ENCODE data around the gene GNA14. TPM values are rescaled to one million over a fixed set of nuclear protein-coding genes. Genes with fewer than 3 reads are reported as not detected.
"Not testable (repeated sequence)": the region's sequence is repeated elsewhere in the genome, so short reads cannot be mapped to it uniquely, and the experiment has no call there.

GNA14 gene
- total and polyA plus RNA-seq, 2 donors (not counting 3 experiments of a cell fraction or from before 2014, with no cell fraction given): 2.1 to 3.3 TPM

DNA sequence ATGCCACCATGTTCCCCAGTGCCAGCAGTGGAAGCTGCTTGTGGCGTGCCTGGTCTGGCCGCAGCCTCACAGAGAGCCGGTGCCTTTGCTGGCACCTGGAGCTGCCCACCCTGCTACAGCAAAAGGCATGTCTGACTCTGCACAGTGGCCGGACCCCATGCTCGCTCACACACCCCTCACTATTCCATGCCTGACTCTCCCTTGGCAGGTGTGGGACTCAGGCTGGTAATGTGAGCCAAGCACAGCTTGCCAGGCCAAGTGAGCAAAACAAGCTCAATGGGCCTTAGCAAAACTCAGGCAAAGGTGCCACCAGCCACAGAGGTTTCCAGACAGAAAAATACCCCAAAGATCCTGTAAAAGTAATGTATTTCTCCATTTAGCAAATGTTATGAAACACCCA is 15.5 kb downstream of the GNA14 start:
- Histone ChIP-seq H3K4me2 (ENCODE audit: insufficient read depth, low read length) (no peak overlapping the region), H3K27me3 (ENCODE audit: control insufficient read depth in 2 of 2, insufficient read depth in 2 of 2, low read length in 2 of 2) (no peaks in the 10 kb centered on the region), H3K9me1 (replicated peaks; ENCODE audit: control insufficient read depth, extremely low read depth, insufficient read depth, low read length) (no peaks in the 10 kb centered on the region), H3K79me2 (ENCODE audit: control insufficient read depth, insufficient read depth, low read length) (no peaks in the 10 kb centered on the region), H3K4me1 (ENCODE audit: control insufficient read depth, extremely low read depth, insufficient read depth, low read length) (no peaks in the 10 kb centered on the region), H3K9me3 (replicated peaks; ENCODE audit: control insufficient read depth, insufficient read depth, low read length) (no peaks in the 10 kb centered on the region), H4K20me1 (replicated peaks; ENCODE audit: control insufficient read depth, extremely low read depth, insufficient read depth, low read length) (no peaks in the 10 kb centered on the region), H3K4me3 (replicated peaks in 1 of 3; ENCODE audit: insufficient read depth in 1 of 3, low read depth in 1 of 3, low read length in 3 of 3) (no peak overlapping the region), H2AFZ (ENCODE audit: low read depth, low read length) (no peak overlapping the region), H3K27ac (ENCODE audit: insufficient read depth, low read depth, low read length) (no peak overlapping the region), H3K36me3 (ENCODE audit: control insufficient read depth in 2 of 2, extremely low read depth in 1 of 2, insufficient read depth in 2 of 2, low read length in 2 of 2) (no peaks in the 10 kb centered on the region), H3K9ac (replicated peaks; ENCODE audit: extremely low read depth, insufficient read depth, low read length) (no peak overlapping the region)
- TF ChIP-seq, protein P1, sequence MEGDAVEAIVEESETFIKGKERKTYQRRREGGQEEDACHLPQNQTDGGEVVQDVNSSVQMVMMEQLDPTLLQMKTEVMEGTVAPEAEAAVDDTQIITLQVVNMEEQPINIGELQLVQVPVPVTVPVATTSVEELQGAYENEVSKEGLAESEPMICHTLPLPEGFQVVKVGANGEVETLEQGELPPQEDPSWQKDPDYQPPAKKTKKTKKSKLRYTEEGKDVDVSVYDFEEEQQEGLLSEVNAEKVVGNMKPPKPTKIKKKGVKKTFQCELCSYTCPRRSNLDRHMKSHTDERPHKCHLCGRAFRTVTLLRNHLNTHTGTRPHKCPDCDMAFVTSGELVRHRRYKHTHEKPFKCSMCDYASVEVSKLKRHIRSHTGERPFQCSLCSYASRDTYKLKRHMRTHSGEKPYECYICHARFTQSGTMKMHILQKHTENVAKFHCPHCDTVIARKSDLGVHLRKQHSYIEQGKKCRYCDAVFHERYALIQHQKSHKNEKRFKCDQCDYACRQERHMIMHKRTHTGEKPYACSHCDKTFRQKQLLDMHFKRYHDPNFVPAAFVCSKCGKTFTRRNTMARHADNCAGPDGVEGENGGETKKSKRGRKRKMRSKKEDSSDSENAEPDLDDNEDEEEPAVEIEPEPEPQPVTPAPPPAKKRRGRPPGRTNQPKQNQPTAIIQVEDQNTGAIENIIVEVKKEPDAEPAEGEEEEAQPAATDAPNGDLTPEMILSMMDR (IDR thresholded peaks at IDR 0.05; ENCODE audit: extremely low read depth in 1 of 2, insufficient read depth in 1 of 2, low read depth in 1 of 2, low read length in 2 of 2): no peak
- TF ChIP-seq FOS (IDR thresholded peaks at IDR 0.05; ENCODE audit: borderline replicate concordance, insufficient read depth, low read length) (no peak), MYC (IDR thresholded peaks at IDR 0.05; ENCODE audit: low read depth, low read length) (no peak), JUN (IDR thresholded peaks at IDR 0.05; ENCODE audit: borderline replicate concordance, insufficient read depth, insufficient read length, low read depth) (no peak), POLR2A (IDR thresholded peaks at IDR 0.05; ENCODE audit: low read depth, low read length) (no peak), GATA2 (IDR thresholded peaks at IDR 0.05; ENCODE audit: insufficient read depth, insufficient read length, low read depth, low read length) (no peak), POLR2AphosphoS5 (IDR thresholded peaks at IDR 0.05; ENCODE audit: insufficient read depth, low read depth, low read length) (no peak), EZH2 (IDR thresholded peaks at IDR 0.05; ENCODE audit: borderline replicate concordance, low read depth, low read length, severe bottlenecking) (no peak)
- TF ChIP-seq, protein P2, sequence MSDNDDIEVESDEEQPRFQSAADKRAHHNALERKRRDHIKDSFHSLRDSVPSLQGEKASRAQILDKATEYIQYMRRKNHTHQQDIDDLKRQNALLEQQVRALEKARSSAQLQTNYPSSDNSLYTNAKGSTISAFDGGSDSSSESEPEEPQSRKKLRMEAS (IDR thresholded peaks at IDR 0.05; ENCODE audit: insufficient read depth, insufficient read length): no peak
- ChIA-PET CTCF (interaction anchor here (0.7 to 1.4 kb wide), 3 partner anchors 14 to 175 kb away, joined by 3 to 6 read pairs (median 3); no protein-coding TSS in a partner anchor), POLR2A (no interaction called here)
- intact Hi-C loops (cut with micrococcal nuclease): no loop called here
- BruUV-seq (replicated peaks): no TSS peak
- DNase-seq (ENCODE audit: low read depth, low spot score): no peak
- FAIRE-seq: no peak
- dilution Hi-C loops (cut with MboI; ENCODE audit: extremely low pct_ligation_motif_present, low sequenced_read_pairs): no loop called here

DNA sequence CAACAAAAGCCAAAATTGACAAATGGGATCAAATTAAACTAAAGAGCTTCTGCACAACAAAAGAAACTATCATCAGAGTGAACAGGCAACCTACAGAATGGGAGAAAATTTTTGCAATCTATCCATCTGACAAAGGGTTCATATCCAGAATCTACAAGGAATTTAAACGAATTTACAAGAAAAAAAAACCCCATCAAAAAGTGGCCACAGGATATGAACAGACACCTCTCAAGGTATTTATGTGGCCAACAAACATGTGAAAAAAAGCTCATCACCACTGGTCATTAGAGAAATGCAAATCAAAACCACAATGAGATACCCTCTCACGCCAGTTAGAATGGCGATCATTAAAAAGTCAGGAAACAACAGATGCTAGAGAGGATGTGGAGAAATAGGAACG is 19.3 kb downstream of the GNA14 start:
- H3K4me2 ChIP-seq (ENCODE audit: insufficient read depth, low read length); H3K9me3 ChIP-seq (replicated peaks; ENCODE audit: control insufficient read depth, insufficient read depth, low read length); CTCF ChIA-PET; BruUV-seq (replicated peaks); H3K4me1 ChIP-seq (ENCODE audit: control insufficient read depth, extremely low read depth, insufficient read depth, low read length); H3K9ac ChIP-seq (replicated peaks; ENCODE audit: extremely low read depth, insufficient read depth, low read length); H2AFZ ChIP-seq (ENCODE audit: low read depth, low read length); H3K36me3 ChIP-seq (ENCODE audit: control insufficient read depth in 2 of 2, extremely low read depth in 1 of 2, insufficient read depth in 2 of 2, low read length in 2 of 2); H3K27ac ChIP-seq (ENCODE audit: insufficient read depth, low read depth, low read length); H3K4me3 ChIP-seq (replicated peaks in 1 of 3; ENCODE audit: insufficient read depth in 1 of 3, low read depth in 1 of 3, low read length in 3 of 3); DNase-seq (ENCODE audit: low read depth, low spot score); intact Hi-C loops (cut with micrococcal nuclease); H3K27me3 ChIP-seq (ENCODE audit: control insufficient read depth in 2 of 2, insufficient read depth in 2 of 2, low read length in 2 of 2); H4K20me1 ChIP-seq (replicated peaks; ENCODE audit: control insufficient read depth, extremely low read depth, insufficient read depth, low read length); FAIRE-seq; dilution Hi-C loops (cut with MboI; ENCODE audit: extremely low pct_ligation_motif_present, low sequenced_read_pairs); H3K79me2 ChIP-seq (ENCODE audit: control insufficient read depth, insufficient read depth, low read length); H3K9me1 ChIP-seq (replicated peaks; ENCODE audit: control insufficient read depth, extremely low read depth, insufficient read depth, low read length): not testable (repeated sequence)
- POLR2A ChIA-PET: interaction anchor here (0.6 kb wide), 1 partner anchor 34 kb away, joined by 3 read pairs; no protein-coding TSS in a partner anchor
